GM10847 (cell line): ENCODE data around the gene SLC9A1.

Source experiments
- POLR2A ChIP-seq: IDR thresholded peaks from 2 replicates; pipeline ENCODE4 v1.6.1; 2011; ENCODE audit not compliant: insufficient read length; ENCODE audit errors: extremely low read depth

SLC9A1 gene

GRCh38 chr1:27153927-27154358, 982 bp downstream of the SLC9A1 start:
- TF ChIP-seq POLR2A = no peak

- no peak for TF ChIP-seq POLR2A
Measured at GRCh38 chr1:27153549-27153886, 1.4 kb downstream of the SLC9A1 start.

GRCh38 chr1:27152829-27153548, 1.9 kb downstream of the SLC9A1 start:
- no peak for TF ChIP-seq POLR2A

GRCh38 chr1:27152004-27152828, 2.7 kb downstream of the SLC9A1 start:
- no peak for TF ChIP-seq POLR2A

DNA sequence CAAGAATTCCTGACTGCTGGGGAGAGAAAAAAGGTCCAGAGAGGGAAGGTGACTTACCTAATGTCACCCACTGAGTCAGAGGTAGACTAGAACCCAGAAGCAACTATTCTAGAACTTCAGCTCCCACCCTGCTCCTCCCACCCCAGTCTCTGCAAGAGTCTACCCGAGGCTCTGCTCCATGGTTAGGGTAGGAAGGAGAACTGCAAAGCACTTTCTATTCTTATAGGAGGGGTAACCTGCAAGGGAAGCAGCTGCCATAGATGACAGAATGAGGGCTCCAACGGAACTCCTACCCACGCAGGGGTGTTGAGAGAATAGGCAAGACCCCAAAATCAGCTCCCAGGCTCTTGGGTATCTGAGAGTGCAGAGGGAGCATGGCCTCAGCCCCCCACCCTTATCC, 4.3 kb downstream of the SLC9A1 start:
- TF ChIP-seq POLR2A = no peak

DNA sequence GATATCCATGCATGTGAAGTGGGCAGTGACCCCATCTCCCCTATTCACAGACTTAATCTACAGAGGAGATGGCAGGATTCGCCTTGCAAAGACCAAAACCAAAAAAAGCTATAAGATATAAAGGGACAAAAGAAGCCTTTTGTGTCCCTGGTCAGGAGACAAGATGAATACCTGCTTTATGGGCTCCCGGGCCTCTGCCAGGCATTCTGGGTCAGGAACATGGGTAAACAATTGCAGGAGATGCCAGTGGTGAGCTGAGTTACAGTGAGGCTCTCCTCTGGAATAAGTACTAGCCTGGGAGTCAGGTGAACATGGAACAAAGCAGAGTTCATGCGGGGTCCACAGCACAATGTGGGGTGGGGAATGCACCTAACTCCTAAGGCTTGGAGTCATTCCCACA, 4.7 kb downstream of the SLC9A1 start:
- TF ChIP-seq POLR2A = no peak

DNA sequence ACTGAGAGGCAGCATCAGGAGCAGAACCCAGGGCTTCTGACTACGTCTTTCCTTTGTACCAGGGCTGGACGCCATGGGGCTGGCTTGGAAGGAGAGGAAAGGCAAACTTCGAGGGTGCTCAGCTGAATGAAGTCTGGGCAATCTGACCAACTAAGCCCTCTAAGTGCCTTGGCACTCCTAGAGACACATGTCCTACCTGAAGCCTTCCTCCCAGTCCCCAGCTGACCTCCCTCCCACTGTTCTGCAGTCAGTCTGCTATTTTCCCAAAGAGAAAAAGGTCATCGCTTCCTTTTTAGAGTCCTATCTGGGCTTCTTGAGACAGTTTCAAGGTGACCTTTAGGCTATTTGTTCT, 5.2 kb downstream of the SLC9A1 start:
- TF ChIP-seq POLR2A = no peak

- no peak for TF ChIP-seq POLR2A
Measured at GRCh38 chr1:27149084-27149761, 5.7 kb downstream of the SLC9A1 start.

DNA sequence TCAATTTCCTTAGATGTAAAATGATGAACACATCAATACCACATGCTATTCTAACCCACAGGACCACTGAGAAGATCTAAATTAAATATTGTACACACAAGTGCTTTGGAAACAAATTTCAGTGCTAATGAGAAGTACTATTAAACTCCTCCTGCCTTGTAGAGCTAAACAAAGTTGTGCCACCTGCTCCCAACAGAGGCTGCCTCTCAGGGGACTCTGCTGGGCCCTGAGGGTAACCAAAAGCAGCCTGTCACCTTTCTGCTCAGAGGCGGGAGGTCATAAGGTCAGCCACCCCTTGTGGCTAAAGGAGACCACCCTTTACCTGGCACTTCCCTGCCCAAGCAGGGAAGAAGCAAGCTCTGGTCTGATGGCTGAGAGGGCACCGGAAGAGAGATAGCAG, 6.3 kb downstream of the SLC9A1 start:
- no peak for TF ChIP-seq POLR2A

DNA sequence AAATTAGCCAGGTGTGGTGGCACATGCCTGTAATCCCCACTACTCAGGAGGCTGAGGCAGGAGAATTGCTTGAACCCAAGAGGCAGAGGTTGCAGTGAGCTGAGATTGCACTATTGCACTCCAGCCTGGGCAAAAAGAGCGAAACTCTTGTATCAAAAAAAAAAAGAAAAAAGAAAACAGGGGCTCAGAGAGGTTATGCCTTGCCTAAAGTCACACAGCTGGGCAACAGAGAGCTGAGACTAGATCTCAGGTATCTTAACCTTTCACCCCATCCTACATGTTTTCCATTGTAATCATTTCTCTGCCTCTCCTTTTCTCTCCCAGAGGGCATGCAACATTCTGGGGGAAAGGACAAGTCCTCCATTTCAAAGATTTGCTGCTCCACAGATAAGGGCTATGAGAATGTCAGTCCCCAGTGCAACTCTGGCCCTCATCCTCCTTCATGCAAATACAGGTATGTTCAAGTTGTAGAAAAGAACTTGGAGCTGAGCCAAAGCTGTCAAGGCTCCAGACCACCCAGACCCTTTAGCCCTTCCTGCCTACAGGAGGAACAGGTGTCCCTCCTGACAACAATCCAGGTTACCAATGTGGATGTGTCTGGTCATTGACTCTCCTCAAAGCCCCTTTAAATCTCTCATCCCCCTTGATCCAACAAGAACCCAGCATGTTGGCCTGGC, 6.9 kb downstream of the SLC9A1 start:
- no peak for TF ChIP-seq POLR2A

DNA sequence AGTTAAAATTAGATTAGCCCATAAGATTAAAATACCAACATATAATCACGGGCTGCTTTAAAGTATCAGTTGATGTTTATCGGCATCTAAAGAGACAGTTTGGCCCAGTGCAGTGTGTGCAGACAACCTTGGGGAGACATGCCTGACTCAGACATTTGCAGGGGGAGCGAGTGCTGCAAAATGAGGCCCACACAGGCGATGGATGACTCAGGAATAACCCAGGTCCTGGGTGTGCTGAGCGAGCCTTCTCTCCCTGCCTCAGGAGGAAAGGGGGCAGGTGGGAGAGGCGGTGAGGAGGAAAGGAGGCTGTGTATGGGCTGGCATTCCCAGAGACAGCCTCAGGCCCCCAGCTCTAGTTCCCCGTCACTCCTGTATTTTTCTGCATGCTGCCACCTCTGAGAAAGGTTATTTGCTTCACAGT, 9.0 kb downstream of the SLC9A1 start:
- no peak for TF ChIP-seq POLR2A

- no peak for TF ChIP-seq POLR2A
Measured at GRCh38 chr1:27144920-27145661, 9.8 kb downstream of the SLC9A1 start.

GRCh38 chr1:27144049-27144748, 10.7 kb downstream of the SLC9A1 start:
- no peak for TF ChIP-seq POLR2A

DNA sequence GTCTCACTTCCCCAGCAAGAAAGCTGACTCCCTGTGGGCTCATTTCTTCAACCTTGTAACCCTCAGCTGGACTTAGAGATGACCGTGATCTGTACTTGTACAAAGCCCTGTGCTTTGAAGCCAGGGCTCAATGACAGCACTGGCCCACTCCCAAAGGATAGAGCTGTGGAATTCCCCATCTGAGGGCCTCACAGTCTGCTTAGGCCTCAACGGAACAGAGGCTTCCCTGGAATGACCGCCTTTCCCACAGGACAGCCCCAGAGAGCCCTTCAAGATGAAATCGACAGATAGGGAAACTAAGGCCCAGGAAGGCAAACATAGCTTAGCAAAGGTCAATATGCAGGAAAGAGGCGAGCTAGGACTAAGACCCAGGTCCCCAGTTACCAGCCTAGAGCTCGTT, 11.5 kb downstream of the SLC9A1 start:
- no peak for TF ChIP-seq POLR2A
